Hematopoietic multipotent progenitor cell treated with erythropoietin and hydrocortisone succinate and interleukin-3 and kit ligand, for 17 days (in vitro differentiated cells): ENCODE data around the gene FAM234A.

Experiments
- DNase-seq: peaks from one replicate; pipeline ENCODE4 v3.0.0-alpha.2; 2015; ENCODE audit warnings: low spot score

Gene FAM234A

DNA sequence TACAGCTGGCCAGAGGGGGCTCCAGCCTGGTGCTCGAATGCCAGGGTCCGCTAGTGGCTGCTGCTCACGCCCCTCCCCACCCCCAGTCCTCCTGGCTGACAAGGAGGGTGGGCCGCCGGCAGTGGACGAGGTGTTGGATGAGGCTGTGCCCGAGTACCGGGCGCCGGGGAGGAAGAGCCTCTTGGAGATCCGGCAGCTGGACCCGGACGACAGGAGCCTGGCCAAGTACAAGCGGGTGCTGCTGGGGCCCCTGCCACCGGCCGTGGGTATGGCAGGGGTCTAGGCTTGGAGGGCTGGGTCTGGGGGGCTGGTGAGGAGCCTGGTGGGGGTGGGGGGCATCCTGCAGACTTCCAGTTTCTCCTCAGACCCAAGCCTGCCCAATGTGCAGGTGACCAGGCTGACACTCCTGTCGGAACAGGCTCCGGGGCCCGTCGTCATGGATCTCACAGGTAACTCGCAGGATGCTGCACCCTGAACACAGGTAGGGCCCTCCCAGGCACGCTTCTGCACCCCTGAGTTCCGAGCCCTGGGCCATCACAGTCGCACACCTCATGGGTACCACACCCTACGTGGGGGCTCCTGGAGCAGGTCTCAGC, 47.1 kb downstream of the FAM234A start:
- DNase-seq = no peak

DNA sequence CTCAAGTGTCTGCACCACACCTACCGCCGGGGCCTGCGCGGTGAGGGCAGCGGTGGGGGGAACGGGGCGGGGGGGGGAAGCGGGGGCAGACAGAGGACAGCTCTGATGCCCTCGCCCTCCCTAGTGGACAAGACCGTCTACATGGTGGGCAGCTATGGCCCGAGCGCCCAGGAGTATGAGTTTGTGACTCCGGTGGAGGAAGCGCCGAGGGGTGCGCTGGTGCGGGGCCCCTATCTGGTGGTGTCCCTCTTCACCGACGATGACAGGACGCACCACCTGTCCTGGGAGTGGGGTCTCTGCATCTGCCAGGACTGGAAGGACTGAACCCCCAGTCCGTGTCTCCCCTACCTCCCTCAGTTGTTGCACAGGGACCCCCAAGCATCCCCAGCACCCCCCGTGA, 47.9 kb downstream of the FAM234A start:
- DNase-seq = no peak

DNA sequence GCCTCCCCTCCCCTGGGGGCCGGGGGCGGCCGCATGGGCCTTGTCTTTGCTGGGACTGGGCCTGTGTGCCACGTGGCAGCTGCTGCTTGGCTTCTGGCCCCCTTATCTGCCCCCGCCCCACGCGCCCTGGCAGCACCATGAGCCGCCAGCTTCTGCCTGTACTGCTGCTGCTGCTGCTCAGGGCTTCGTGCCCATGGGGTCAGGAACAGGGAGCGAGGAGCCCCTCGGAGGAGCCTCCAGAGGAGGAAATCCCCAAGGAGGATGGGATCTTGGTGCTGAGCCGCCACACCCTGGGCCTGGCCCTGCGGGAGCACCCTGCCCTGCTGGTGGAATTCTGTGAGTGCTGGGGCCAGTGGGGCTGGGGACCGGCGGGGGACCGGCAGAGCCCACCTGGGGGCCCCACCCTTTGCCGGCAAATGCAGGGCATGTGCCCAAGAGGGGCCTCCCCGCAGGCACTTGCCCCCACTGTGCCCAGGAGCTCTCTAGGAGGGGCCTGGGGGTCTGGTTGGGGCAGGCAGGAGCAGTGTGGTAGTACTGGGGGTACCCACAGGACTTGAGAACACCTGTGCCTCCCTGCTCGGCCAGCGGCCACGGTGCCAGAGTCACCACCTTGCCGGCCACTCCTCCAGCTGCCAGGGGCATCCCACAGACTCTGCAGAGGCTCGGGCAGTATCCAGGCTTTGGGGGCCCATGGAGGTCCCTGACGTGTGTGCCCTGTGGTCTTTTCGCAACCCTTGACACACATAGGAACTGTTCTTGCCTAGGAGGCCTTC, 48.6 kb downstream of the FAM234A start, which contains the start of gene PDIA2:
PDIA2 (plus strand) TSS at position 132 of the 773 bp plus-strand sequence; CDS start at position 138, 6 bp downstream.
- no peak for DNase-seq

DNA sequence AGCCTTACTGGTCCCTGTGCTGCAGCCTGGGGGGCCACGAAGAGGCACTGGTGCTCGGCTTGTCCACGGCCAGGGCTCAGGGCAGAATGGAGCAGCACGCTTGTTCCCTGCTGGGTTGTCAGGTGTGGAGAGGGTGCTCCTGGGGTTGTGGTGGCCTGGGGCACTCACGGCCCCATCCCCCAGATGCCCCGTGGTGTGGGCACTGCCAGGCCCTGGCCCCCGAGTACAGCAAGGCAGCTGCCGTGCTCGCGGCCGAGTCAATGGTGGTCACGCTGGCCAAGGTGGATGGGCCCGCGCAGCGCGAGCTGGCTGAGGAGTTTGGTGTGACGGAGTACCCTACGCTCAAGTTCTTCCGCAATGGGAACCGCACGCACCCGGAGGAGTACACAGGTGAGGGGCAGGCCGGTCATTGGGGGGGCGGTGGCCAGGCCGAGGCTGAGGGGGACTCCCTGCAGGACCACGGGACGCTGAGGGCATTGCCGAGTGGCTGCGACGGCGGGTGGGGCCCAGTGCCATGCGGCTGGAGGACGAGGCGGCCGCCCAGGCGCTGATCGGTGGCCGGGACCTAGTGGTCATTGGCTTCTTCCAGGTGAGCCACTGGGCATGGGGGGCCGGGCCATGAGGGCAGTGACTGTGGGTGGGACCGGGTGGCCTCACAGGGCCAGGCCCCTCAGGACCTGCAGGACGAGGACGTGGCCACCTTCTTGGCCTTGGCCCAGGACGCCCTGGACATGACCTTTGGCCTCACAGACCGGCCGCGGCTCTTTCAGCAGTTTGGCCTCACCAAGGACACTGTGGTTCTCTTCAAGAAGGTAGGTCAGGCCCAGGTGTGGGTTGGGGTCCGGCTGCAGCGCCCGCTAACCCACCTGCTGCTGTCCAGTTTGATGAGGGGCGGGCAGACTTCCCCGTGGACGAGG, 49.8 kb downstream of the FAM234A start:
- DNase-seq = no peak

DNA sequence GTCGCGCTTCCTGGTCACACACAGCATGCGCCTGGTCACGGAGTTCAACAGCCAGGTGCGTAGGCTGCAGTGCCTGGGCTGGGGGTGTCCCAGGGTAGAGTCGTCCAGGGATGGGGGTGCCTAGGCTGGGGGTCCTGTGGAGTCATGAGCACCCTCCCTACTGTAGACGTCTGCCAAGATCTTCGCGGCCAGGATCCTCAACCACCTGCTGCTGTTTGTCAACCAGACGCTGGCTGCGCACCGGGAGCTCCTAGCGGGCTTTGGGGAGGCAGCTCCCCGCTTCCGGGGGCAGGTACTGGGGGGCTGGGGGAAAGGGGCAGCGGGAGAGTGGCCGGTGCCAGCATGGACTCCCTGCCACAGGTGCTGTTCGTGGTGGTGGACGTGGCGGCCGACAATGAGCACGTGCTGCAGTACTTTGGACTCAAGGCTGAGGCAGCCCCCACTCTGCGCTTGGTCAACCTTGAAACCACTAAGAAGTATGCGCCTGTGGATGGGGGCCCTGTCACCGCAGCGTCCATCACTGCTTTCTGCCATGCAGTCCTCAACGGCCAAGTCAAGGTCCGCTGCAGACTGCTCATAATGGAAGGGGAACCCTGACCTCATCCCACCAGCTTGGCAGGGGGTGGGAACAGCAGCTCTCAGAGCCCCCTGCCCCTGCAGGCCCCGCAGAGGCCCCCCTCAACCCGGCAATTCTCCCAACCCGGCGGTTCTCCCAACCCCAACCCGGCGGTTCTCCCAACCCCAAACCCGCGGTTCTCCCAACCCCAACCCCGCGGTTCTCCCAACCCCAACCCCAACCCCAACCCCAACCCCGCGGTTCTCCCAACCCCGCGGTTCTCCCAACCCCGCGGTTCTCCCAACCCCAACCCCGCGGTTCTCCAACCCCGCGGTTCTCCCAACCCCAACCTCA, 50.8 kb downstream of the FAM234A start:
- DNase-seq = no peak

DNA sequence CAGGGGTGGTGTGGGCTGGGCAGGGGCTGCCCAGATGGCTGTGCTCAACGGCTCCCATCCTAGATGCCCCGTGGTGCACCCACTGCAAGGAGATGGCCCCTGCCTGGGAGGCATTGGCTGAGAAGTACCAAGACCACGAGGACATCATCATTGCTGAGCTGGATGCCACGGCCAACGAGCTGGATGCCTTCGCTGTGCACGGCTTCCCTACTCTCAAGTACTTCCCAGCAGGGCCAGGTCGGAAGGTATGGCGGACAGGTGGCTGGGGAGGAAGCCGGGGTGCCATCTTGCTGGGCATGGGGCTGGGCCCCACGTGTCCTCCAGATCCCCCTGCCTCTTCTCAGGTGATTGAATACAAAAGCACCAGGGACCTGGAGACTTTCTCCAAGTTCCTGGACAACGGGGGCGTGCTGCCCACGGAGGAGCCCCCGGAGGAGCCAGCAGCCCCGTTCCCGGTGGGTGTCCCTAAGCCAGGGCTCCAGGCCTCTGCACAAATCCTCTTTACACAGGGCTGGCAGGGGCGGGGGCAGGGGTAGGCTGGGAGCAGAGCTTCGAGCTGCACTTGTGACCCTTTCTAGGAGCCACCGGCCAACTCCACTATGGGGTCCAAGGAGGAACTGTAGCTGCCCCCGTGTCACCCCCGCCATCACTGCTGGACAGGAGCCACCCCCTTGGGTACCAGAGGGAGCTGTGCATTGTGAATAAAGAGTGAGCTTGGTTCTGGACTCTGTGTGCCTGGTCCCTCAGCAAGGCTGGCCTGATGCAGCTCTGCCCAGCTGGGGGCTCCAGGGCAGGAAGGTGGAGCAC, 52.1 kb downstream of the FAM234A start:
- DNase-seq = no peak

DNA sequence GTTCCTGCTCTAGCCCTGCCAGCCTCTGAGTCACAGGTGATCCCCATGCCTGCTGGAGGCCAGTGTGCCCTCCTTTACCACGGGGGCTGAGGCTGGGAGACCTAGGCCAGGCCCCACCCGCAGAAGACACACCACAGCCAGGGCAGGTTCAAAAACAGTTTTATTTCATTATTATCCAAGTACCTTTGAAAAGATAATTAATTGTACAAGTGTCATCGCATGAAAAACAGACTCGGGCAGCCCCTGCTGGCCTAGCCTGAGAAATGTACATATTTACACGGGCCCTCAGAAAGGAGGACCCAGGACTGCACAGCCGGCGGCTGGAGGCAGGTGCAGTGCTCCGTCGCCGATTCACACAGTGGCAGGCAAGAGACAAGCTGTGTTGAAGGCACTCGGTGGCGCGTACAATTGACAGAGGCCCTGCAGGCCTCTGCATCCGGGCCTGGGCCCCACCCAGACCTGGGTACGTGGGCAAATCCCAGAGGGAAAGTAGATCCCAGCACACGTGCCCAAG, 52.7 kb downstream of the FAM234A start:
- DNase-seq = no peak

DNA sequence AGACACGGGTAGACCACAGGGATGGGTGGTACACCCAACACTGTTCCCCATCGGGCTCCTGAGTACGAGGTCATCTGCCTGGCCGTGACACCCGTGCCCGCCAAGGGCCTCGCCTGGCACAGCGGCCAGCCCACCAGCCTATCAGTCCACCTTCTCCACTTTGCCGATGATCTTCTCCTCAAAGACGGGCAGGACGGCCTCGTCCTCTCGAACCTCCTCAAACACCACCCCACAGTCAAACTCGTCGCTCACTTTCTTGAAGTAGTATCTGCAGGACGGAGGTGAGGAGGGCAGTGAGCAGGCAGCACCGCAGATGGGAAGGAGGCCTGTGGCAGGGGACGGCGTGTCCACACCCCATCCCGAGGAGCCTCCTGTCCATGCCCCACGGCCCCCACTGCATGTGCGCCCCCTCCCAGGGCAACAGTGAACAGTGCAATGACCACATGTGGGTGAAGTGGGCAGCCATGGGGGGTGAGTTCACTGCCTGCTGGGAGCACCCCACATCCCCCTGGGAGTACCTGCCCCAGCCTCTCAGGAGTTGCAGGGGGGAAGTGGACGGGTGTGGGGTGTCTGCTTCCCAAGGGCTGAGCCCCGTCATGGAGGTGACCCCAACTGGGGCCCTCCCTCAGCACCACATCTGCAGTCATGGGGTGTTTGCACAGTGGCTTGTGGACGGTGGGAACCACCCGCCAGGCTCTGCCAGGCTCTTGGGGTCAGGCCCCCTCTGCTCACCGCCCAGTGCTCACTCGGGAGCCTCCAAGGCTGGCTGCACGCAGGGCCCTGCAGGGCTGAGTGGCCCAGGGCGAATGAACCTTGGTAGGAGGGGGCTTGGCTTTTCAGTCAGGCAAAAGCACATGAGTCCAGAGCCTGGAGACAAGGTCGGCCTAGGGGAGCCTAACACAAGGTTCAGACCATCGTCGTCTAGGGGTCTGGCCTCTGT, 53.6 kb downstream of the FAM234A start:
- DNase-seq = no peak

DNA sequence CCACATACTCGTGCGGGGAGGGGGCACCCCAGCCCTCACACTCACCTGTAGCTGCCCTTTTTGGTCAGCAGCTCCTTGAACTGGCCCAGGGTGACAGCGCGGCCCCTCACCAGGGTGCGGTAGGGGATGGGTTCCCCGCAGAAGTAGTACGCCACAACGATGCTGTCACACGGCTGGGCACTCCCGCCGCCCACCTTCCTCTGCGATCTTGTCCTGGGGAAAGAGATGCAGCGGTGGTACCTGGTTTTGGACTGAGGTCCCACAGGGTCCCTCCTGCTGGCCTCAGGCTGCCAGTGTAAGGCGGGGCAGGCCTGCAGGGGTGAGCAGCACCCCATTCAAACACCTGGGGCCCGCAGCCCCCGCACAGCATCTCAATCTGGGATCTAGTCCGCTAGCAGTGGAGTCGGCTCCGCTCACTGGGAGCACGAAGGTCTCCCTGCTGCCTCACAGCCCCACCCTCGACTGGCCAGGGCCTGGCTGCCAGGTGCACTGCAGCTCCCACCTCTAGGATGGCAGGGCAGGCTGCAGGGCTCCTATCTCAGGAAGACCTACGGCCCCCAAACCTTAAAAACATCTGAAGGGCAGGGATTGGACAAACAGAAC, 54.9 kb downstream of the FAM234A start:
- no peak for DNase-seq

DNA sequence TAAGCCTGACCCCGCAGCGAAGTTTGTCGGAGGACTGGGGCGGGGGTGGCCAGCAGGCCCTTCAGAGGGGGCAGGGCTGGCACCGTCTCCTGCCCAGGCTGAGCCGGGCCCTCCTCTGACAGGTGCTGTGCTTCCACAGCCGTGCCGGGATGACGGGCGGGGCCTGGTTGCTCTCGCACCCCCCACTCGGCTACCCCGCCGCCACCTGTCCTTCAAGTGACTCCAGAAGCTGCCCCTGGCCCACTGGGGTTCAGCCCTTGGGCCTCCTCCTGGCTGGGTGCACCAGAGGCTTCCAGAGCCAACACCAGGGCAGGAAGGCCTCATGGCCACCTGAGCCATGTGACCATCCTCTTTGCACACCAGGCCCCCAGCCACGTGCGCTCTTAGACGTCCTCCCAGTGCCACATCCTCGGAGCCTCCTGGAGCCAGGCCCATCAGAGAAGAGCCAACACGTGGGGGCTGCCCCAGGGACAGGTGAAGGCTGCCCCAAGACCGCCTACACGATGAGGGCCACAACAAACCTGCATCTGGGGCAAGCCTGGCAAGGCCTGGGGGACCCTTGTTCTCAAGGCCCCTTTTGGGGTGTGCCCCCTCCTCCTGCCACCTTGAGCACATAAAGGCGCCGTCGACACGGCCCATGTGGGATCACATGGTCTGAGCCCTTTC, 55.5 kb downstream of the FAM234A start:
- DNase-seq = no peak

DNA sequence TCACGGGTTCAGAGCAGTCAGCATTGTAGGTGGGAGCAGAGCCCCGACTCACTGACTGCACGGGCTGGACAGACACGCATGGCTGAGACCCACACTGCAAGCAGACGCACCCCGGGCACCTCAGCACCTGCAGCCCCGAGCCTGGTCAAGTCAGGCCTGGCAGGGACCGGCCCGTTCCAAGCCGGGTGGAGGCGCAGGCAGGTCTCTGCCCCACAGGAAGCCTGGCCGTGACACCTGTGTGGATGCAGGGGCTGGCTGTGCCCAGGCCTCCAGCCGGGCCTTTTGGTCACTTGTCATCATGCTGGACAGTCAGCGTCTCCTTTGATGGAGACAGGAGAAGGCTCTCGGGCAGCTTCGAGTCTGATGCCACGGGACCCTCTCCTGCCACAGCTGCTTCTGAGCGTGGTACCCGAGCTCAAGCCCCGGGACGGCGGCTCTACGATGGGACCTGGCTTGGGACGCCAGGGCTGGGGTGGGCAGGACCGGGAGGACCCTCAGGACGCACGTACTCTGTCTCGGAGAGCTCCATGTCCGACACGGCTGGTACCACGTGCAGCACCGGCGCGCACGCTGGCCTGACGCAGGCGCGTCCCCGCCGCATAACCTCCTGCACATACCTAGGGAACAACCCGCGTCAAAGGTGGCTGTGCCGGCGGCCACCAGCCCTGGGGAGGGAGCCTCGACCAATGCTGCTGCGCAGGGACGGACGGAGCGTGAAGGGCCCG, 56.2 kb downstream of the FAM234A start:
- DNase-seq = no peak

DNA sequence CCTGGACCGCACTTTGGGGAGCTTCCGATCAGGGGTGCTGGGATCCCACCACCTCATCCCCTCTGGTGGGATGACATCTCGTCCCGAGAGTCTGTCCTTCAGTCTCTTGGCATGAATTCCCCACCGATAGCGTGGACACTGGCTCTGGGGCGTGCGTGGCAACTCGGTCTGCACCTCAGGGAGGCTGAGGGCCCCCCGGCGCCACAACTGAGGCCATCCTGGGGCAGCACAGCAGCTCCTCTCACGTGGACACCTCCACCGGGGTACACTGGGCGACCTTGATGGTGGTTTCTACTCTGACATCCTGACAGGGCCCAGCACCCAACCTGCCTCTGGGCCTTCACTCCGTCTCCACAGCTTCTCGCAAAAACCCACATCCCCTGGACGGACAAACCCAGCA, 56.9 kb downstream of the FAM234A start:
- DNase-seq = no peak

DNA sequence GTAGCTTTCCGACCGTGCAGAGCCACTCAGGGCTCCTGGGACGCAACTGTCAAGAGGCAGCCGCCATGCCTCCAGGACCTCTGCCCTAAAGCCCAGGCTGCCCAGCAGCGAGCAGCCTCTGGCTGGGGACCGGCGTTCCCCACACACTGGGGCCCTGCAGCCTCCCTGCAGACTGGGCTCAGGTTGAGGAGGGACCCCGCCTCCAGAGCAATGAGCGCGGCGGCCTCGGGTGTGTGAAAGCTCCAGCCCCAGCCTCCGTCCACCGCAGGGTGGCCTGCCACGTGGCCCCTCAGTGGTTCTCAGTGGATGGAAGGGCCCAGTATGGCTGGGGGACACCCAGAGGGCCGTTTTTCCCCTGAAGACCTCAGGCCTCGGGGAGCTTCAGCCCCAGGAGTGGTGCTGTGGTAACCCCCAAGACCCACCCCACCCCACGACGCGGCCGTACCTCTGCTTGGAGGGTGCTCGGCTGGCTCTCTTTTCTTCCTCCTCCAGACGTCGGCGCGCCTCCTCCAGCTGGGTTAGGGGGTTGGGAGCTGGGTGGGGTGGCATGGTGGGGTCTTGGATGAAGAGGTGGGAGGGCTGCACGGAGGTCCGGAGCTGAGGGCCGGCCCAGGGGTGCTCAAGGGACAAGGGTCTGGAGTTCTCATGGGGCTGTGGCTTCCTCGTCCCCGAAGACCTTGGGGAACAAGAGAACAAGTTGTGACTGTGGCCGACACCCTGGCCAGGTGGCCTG, 58.6 kb downstream of the FAM234A start:
- no peak for DNase-seq

DNA sequence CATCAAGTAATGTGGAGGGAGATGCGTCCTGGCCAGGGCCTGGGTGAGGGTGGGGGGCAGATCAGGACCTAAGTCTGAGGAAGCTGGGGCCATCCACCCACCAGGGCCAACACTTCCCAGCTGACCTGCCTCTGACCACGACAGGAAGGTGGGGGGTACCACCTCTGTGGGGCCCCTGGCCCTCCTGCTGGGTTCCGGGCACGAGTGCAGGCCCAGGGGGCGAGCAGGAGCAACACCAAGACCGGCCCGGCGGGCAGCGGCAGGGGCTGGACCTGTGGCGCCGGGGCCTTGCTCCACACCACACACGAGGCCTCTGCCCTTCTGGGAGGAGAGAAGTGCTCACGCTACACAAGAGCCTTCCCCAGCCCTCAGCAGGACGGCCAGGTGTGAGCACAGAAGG, 61.7 kb downstream of the FAM234A start:
- no peak for DNase-seq

DNA sequence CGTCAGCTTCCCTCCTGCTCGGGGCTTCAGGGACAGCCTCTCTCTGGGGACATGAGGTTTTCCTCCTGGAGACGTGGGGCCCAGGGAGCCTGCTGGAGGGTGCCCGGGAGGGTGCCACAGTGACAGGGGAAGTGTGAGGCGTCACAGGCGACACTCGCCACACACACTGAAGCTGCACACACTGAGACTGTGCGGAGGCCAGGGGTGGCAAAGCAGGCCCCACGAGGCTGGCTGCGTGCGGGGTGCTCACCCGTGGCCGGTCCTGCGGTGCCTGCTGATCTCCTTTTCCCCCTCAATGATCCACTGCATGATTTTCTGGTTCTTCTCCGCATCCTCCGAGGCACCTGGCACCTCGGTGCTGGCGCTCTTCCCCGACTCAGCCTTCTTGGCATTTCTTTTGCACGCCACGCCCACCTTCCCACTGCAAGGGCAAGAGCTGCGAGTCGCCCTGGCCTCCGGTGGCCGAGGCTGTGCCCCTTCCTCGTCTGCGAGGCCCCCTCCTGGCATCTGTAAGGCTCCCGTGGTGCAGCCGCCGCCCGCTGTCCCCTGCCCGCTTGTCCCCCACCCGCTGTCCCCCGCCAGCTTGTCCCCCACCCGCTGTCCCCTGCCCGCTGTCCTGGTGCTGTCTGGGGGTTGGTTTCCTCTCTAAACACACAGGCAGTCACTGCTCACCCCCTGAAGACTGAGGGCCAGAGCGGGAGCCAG, 62.3 kb downstream of the FAM234A start:
- DNase-seq = no peak

DNA sequence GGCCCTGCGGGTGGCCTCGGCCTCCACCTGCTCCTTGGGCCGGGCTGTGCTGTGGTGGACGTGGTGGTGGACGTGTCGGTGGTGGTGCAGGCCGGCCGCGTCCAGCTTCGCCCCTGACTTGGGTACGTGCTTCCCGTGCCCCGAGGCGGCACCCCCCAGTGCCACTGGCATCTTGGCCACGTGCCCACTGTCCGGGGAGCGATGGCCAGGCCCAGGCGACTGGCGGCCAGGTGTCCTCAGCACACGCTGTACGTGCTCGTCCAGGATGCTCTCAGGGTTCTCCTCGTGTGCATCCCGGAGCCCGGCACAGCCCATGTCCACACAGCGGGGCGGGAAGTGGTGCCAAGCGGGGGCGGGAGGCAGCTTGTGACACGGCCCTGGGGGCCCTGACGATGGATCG, 63.2 kb downstream of the FAM234A start:
- no peak for DNase-seq
